Activated naive CD8-positive, alpha-beta T cell treated with anti-CD3 and anti-CD28 coated beads for 36 hours (primary cell): ENCODE data around the gene RPL32. TPM values are rescaled to one million over a fixed set of nuclear protein-coding genes. Genes with fewer than 3 reads are reported as not detected.
"Not testable (repeated sequence)": the region's sequence is repeated elsewhere in the genome, so short reads cannot be mapped to it uniquely, and the experiment has no call there.

Experiments used
- DNase-seq: peaks from one replicate; pipeline ENCODE4 v3.0.0; 2021
- H3K27ac Mint-ChIP-seq: one replicate; pipeline ENCODE4 v1.8.0; 2022; ENCODE audit warnings: mild to moderate bottlenecking, moderate library complexity, mixed read lengths
- H3K27me3 Mint-ChIP-seq: one replicate; pipeline ENCODE4 v1.8.0; 2022; ENCODE audit warnings: mild to moderate bottlenecking, mixed read lengths
- H3K36me3 Mint-ChIP-seq: one replicate; pipeline ENCODE4 v1.8.0; 2021; ENCODE audit warnings: mild to moderate bottlenecking, mixed read lengths
- H3K4me1 Mint-ChIP-seq: one replicate; pipeline ENCODE4 v1.8.0; 2021; ENCODE audit warnings: mixed read lengths
- H3K4me3 Mint-ChIP-seq: one replicate; pipeline ENCODE4 v1.8.0; 2022; ENCODE audit warnings: mild to moderate bottlenecking, moderate library complexity, mixed read lengths
- H3K9me3 Mint-ChIP-seq: one replicate; pipeline ENCODE4 v1.8.0; 2022; ENCODE audit warnings: mixed read lengths
- total RNA-seq, 2 experiments: library from RNA; stranded (reverse); gene quantifications; one replicate each; pipeline ENCODE4 v1.2.3, GENCODE V29; 2021

Gene RPL32
- total RNA-seq = 1,000 to 10,000 TPM; 2,700 to 2,702 TPM

DNA sequence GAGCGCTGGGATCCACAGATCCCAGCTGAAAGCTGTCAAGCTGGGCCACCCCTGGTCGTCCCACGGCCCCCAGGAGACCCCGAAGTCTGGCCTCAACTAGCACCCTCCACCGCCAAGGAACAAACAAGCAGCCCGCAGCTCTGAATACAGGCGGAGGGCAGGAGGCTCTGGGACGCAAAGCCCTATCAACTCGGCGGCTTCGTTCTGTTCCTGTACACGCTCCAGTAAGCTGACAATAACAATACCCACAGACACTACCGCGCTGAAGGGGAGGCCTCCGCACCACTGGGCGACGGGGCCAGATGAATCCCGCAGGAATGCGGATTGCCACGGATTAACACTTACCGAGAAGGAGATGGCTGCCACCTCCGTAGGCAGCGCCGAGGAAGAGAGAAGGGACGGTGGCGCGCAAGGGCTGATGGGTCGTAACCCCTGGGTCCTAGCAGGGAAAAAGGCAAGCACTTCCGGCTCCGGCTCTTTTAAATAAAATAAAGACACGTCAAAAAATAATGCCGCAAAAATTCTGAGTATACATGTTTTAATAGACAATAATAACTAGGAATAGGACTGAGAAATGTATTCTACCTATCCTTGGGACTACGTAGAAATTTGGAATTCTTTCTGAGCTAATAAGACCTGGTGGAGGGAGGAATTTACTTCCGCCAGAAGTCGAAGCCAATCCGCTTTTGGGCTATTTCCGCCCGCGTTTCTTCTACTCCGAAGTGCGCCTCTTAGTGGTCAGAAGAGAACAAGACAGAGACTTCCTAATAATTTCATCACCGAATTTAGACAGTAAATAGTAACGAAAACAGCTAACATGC, at the start of gene RPL32:
Gene RPL32, minus strand, starts transcription at position 417 of the 821 bp plus-strand sequence. CDS start 1,328 bp downstream, outside the sequence.
- Mint-ChIP-seq H3K4me3 (peak within 1 kb of the TSS; percentile 94), H3K36me3 (peaks cover 50% of the 10 kb centered on the region), H3K4me1 (peaks cover 40% of the 10 kb centered on the region), H3K27me3 (no peaks in the 10 kb centered on the region), H3K9me3 (no peaks in the 10 kb centered on the region), H3K27ac (peak within 1 kb of the TSS; percentile 99)
- peak; percentile 83 for DNase-seq

- DNase-seq = no peak
- no peaks in the 10 kb centered on the region for H3K9me3 Mint-ChIP-seq
- no peaks in the 10 kb centered on the region for H3K36me3 Mint-ChIP-seq
- H3K4me1 Mint-ChIP-seq = peaks cover 13% of the 10 kb centered on the region
- H3K4me3 Mint-ChIP-seq = no peak overlapping the region
- H3K27ac Mint-ChIP-seq = no peak overlapping the region
- H3K27me3 Mint-ChIP-seq = peaks cover 27% of the 10 kb centered on the region
Observed at GRCh38 chr3:12890610-12891390, 49.4 kb upstream of the RPL32 start.

GRCh38 chr3:12886736-12887135, 45.4 kb upstream of the RPL32 start:
- H3K27me3 Mint-ChIP-seq = peaks cover 30% of the 10 kb centered on the region
- peaks cover 10% of the 10 kb centered on the region for H3K4me1 Mint-ChIP-seq
- H3K27ac Mint-ChIP-seq = peak overlapping the region; percentile 31
- no peak overlapping the region for H3K4me3 Mint-ChIP-seq
- H3K9me3 Mint-ChIP-seq = no peaks in the 10 kb centered on the region
- H3K36me3 Mint-ChIP-seq = no peaks in the 10 kb centered on the region
- no peak for DNase-seq

DNA sequence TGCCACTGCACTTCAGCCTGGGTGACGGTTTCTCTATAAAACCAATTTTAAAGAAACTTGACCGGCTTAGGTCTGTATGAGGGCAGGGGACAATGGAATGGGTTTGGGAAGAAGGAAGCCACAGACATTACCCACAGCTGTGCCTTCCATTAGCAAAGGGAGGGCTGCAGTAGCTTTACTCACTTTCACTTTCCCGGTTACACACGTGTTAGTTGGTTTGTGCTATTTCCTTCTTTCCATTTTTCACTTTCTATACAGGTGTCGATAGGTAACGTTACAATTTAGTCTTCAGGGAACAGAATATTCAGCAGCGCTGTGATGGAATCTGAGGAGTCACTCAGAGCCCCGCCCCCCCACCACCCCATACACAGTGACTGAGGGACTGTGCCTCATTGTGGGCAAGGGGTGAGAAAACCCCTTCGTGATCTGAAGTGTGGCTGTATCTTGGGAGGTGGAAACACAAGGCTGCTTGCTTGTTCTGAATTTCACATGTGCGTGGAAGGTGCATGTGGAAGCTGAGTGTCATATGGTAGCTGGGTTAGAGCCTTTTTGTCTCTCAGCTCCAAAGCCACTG, 44.8 kb upstream of the RPL32 start:
- no peak for DNase-seq
- no peaks in the 10 kb centered on the region for H3K36me3 Mint-ChIP-seq
- peak overlapping the region; percentile 31 for H3K27ac Mint-ChIP-seq
- no peaks in the 10 kb centered on the region for H3K9me3 Mint-ChIP-seq
- peaks cover 9% of the 10 kb centered on the region for H3K4me1 Mint-ChIP-seq
- peak overlapping the region; percentile 32 for H3K4me3 Mint-ChIP-seq
- peaks cover 29% of the 10 kb centered on the region for H3K27me3 Mint-ChIP-seq

GRCh38 chr3:12885583-12885930, 44.2 kb upstream of the RPL32 start:
- no peak for DNase-seq
- Mint-ChIP-seq H3K36me3 (no peaks in the 10 kb centered on the region), H3K4me3 (no peak overlapping the region), H3K9me3 (no peaks in the 10 kb centered on the region), H3K27ac (no peak overlapping the region), H3K4me1 (peaks cover 9% of the 10 kb centered on the region), H3K27me3 (peaks cover 29% of the 10 kb centered on the region)

- peaks cover 29% of the 10 kb centered on the region for H3K27me3 Mint-ChIP-seq
- no peak for DNase-seq
Observed at GRCh38 chr3:12884790-12885582, 43.6 kb upstream of the RPL32 start.

GRCh38 chr3:12884186-12884680, 42.9 kb upstream of the RPL32 start:
- Mint-ChIP-seq H3K27me3 (peaks cover 28% of the 10 kb centered on the region), H3K4me3 (no peak overlapping the region), H3K9me3 (no peaks in the 10 kb centered on the region), H3K36me3 (no peaks in the 10 kb centered on the region), H3K4me1 (peaks cover 9% of the 10 kb centered on the region), H3K27ac (no peak overlapping the region)
- DNase-seq = no peak

More at GRCh38 chr3:12884790-12885582, 43.6 kb upstream of the RPL32 start:
- H3K9me3 Mint-ChIP-seq = no peaks in the 10 kb centered on the region
- no peak overlapping the region for H3K27ac Mint-ChIP-seq
- H3K4me1 Mint-ChIP-seq = peaks cover 9% of the 10 kb centered on the region
- no peaks in the 10 kb centered on the region for H3K36me3 Mint-ChIP-seq
- no peak overlapping the region for H3K4me3 Mint-ChIP-seq

GRCh38 chr3:12882336-12883310, 41.3 kb upstream of the RPL32 start:
- Mint-ChIP-seq H3K4me3 (no peak overlapping the region), H3K9me3 (no peaks in the 10 kb centered on the region), H3K4me1 (peaks cover 9% of the 10 kb centered on the region), H3K36me3 (no peaks in the 10 kb centered on the region), H3K27ac (no peak overlapping the region), H3K27me3 (peaks cover 14% of the 10 kb centered on the region)
- DNase-seq = no peak

DNA sequence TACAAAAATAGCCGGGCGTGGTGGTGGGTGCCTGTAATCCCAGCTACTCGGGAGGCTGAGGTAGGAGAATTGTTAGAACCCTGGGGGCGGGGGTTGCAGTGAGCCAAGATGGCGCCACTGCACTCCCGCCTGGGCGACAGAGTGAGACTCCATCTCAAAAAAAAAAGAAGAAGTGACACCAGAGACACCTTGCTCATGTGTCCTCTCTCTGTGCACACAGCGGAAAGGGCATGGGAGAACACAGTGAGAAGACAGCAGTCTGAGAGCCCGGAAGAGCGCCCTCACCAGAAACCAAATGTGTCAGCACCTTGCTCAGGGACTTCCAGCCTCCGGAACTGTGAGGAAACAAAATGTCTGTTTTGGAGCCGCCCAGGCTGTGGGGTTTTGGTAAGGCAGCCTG, 40.5 kb upstream of the RPL32 start:
- H3K4me1 Mint-ChIP-seq, H3K4me3 Mint-ChIP-seq, H3K9me3 Mint-ChIP-seq, DNase-seq, H3K27ac Mint-ChIP-seq, H3K27me3 Mint-ChIP-seq, H3K36me3 Mint-ChIP-seq: not testable (repeated sequence)

- Mint-ChIP-seq H3K9me3 (no peaks in the 10 kb centered on the region), H3K27ac (no peak overlapping the region), H3K4me3 (no peak overlapping the region), H3K36me3 (no peaks in the 10 kb centered on the region), H3K4me1 (no peaks in the 10 kb centered on the region), H3K27me3 (peaks cover 15% of the 10 kb centered on the region)
- DNase-seq = no peak
Observed at GRCh38 chr3:12879191-12879815, 37.9 kb upstream of the RPL32 start.

GRCh38 chr3:12878758-12879157, 37.4 kb upstream of the RPL32 start:
- H3K27ac Mint-ChIP-seq, H3K4me1 Mint-ChIP-seq, H3K36me3 Mint-ChIP-seq, DNase-seq, H3K4me3 Mint-ChIP-seq, H3K9me3 Mint-ChIP-seq: not testable (repeated sequence)
- peaks cover 18% of the 10 kb centered on the region for H3K27me3 Mint-ChIP-seq

GRCh38 chr3:12878141-12878574, 36.8 kb upstream of the RPL32 start:
- Mint-ChIP-seq H3K36me3 (no peaks in the 10 kb centered on the region), H3K27me3 (peaks cover 18% of the 10 kb centered on the region), H3K4me3 (no peak overlapping the region), H3K4me1 (no peaks in the 10 kb centered on the region), H3K9me3 (no peaks in the 10 kb centered on the region), H3K27ac (no peak overlapping the region)
- DNase-seq = no peak

DNA sequence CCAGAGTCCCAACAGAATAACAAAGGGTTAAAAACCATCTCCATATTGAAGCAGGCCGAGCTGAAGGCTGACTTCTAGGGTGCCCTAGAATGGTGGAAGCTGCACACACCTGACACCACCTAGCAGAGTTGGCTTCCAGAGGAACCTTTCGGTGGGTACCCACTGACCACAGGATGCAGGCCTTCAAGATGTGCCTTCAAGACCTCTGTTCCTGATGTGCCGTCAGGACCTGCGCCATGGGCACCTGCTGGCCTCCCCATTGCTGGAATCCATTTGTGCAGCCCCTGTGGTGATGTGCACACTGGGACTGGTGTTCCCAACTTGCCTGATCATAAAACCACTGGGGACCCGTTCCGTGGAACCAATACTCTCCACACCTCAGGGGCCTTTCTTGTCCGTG, 35.7 kb upstream of the RPL32 start:
- Mint-ChIP-seq H3K9me3 (no peaks in the 10 kb centered on the region), H3K4me3 (no peak overlapping the region), H3K4me1 (no peaks in the 10 kb centered on the region), H3K27me3 (peaks cover 15% of the 10 kb centered on the region), H3K27ac (no peak overlapping the region), H3K36me3 (no peaks in the 10 kb centered on the region)
- no peak for DNase-seq
